Uterus (tissue), 4 donors: ENCODE results near the gene GMDS. TPM values are rescaled to one million over a fixed set of nuclear protein-coding genes. Genes with fewer than 3 reads are reported as not detected.

Source experiments
- DNase-seq, 2 donors: peaks; one replicate each; pipeline ENCODE4 v3.0.0-alpha.2; 2019 to 2020
- H3K27ac ChIP-seq, 2 donors: fragments of 200-600 bp; sonication (generic); 1 replicate in 1 of 2; 2 replicates in 1 of 2; pipeline ENCODE4 v1.5.1; 2016 to 2018
- H3K27me3 ChIP-seq, 2 donors: fragments of 200-600 bp; sonication (generic); one replicate each; pipeline ENCODE4 v1.5.1; 2018 to 2019; ENCODE audit warnings: control low read depth in 1 of 2
- H3K36me3 ChIP-seq, 2 donors: fragments of 200-600 bp; sonication (generic); one replicate each; pipeline ENCODE4 v1.5.1; 2019; ENCODE audit warnings: control low read depth in 1 of 2
- H3K4me1 ChIP-seq, 2 donors: fragments of 200-600 bp; sonication (generic); one replicate each; pipeline ENCODE4 v1.5.1; 2018 to 2019; ENCODE audit warnings: control low read depth in 1 of 2
- H3K4me3 ChIP-seq, 2 donors: fragments of 200-600 bp; sonication (generic); 1 replicate in 1 of 2; 2 replicates in 1 of 2; pipeline ENCODE4 v1.5.1; 2018 to 2019; ENCODE audit warnings: mild to moderate bottlenecking in 1 of 2
- H3K9me3 ChIP-seq, 2 donors: fragments of 200-600 bp; sonication (generic); one replicate each; pipeline ENCODE4 v1.5.1; 2019; ENCODE audit warnings: control low read depth in 1 of 2
- CTCF ChIP-seq, 4 experiments: fragments of 200-600 bp in 2 of 4; fragments of 450-650 bp in 2 of 4; sonication (generic) in 2 of 4; IDR thresholded peaks; one replicate each; pipeline ENCODE4 v1.5.1; 2016 to 2019; ENCODE audit warnings: antibody characterized with exemption in 4 of 4, mild to moderate bottlenecking in 2 of 4, moderate library complexity in 1 of 4
- POLR2A ChIP-seq, 2 donors: fragments of 450-650 bp; IDR thresholded peaks; one replicate each; pipeline ENCODE4 v1.6.1; 2016; ENCODE audit warnings: antibody characterized with exemption in 2 of 2, mild to moderate bottlenecking in 1 of 2, moderate library complexity in 1 of 2
- intact Hi-C: fragments of 100-400 bp; cut with DNase I; formaldehyde crosslinking; loops from one replicate; pipeline ENCODE4 v1.15.1; 2023; ENCODE audit warnings: low total_unique reads
- total RNA-seq, 4 donors: library from RNA; depleted of rRNA in 3 of 4; stranded (reverse); fragments of >200 nt in 3 of 4; gene quantifications; one replicate each; pipeline versions ENCODE4 v1.1.0 to v1.2.4, GENCODE V29; 2014 to 2023
- donor health status: DM: yes; HTN: yes; CAD: no.

Gene GMDS
- total RNA-seq, 4 donors from 2014 or later = 5.3 to 17.4 (median 12.9) TPM

- Histone ChIP-seq H3K4me1 (no peaks in the 10 kb centered on the region), H3K27ac (no peak overlapping the region), H3K9me3 (no peaks in the 10 kb centered on the region), H3K4me3 (no peak overlapping the region), H3K36me3 (no peaks in the 10 kb centered on the region), H3K27me3 (peaks cover 0 to 3% of the 10 kb centered on the region in 2 donors)
- intact Hi-C loops = no loop called here
- TF ChIP-seq CTCF (IDR thresholded peaks at IDR 0.05) = no peak
- TF ChIP-seq POLR2A (IDR thresholded peaks at IDR 0.05) = no peak
- no peak for DNase-seq
These were observed 619.5 kb downstream of the GMDS start for GRCh38 chr6:1625794-1626435.

GRCh38 chr6:1624851-1625781 is 620.3 kb downstream of the GMDS start:
- peak overlapping the region in 1 of 2 donors; percentile 39 for H3K27ac ChIP-seq
- H3K27me3 ChIP-seq = peaks cover 0 to 11% of the 10 kb centered on the region in 2 donors
- intact Hi-C loops = no loop called here
- DNase-seq = no peak
- no peaks in the 10 kb centered on the region for H3K36me3 ChIP-seq
- H3K4me3 ChIP-seq = peak overlapping the region; percentile 26 to 42
- H3K4me1 ChIP-seq = no peaks in the 10 kb centered on the region
- H3K9me3 ChIP-seq = no peaks in the 10 kb centered on the region
- no peak for TF ChIP-seq POLR2A (IDR thresholded peaks at IDR 0.05)
- no peak for TF ChIP-seq CTCF (IDR thresholded peaks at IDR 0.05)

- H3K4me3 ChIP-seq = peak overlapping the region; percentile 26 to 42
- TF ChIP-seq CTCF (IDR thresholded peaks at IDR 0.05) (peak in 1 of 4 experiments; percentile 6), POLR2A (IDR thresholded peaks at IDR 0.05) (no peak)
- intact Hi-C loops = no loop called here
- peak overlapping the region in 1 of 2 donors; percentile 3 for H3K27ac ChIP-seq
- no peaks in the 10 kb centered on the region for H3K36me3 ChIP-seq
- H3K27me3 ChIP-seq = peaks cover 0 to 16% of the 10 kb centered on the region in 2 donors
- no peaks in the 10 kb centered on the region for H3K9me3 ChIP-seq
- DNase-seq = no peak
- no peaks in the 10 kb centered on the region for H3K4me1 ChIP-seq
These were observed 621.2 kb downstream of the GMDS start for GRCh38 chr6:1624058-1624850.

- DNase-seq = no peak
- no peak for TF ChIP-seq POLR2A (IDR thresholded peaks at IDR 0.05)
- no peak for TF ChIP-seq CTCF (IDR thresholded peaks at IDR 0.05)
- intact Hi-C loops = no loop called here
- H3K9me3 ChIP-seq = no peaks in the 10 kb centered on the region
- no peaks in the 10 kb centered on the region for H3K36me3 ChIP-seq
- no peak overlapping the region for H3K4me3 ChIP-seq
- H3K27ac ChIP-seq = no peak overlapping the region
- no peaks in the 10 kb centered on the region for H3K4me1 ChIP-seq
- peaks cover 0 to 16% of the 10 kb centered on the region in 2 donors for H3K27me3 ChIP-seq
These were observed 621.7 kb downstream of the GMDS start for GRCh38 chr6:1623769-1624057.
